ENCODE data around the gene SIPA1. TPM values are rescaled to one million over a fixed set of nuclear protein-coding genes. Genes with fewer than 3 reads are reported as not detected.

Gene SIPA1
- total and polyA plus RNA-seq, 9 of the 15 experiments (the other 6 are each of a cell fraction or from before 2014, with no cell fraction given) = 0.25 to 85.8 (median 16.8) TPM

DNA sequence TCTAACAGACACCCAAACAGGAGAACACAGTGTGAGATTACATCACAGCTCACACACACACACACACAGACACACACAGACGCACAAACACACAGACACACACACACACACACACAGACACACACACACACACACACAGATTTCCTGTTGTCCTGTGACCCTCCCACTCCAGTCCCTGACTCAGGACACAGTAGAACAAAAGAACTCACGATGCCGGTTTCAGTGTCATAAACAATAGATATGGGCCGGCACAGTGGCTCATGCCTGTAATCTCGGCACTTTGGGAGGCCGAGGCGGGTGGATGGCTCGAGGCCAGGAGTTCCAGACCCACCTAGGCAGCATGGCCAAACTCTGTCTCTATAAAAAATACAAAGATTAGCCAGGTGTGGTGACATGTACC is 60.3 kb downstream of the SIPA1 start:
- DNase-seq (ENCODE audit: extremely low read depth in 1 of 4, low spot score in 3 of 4) (no peak), ATAC-seq (no peak), FAIRE-seq (no peak)
- Histone ChIP-seq H3K9me1 (ENCODE audit: control insufficient read depth, insufficient read depth, low read length) (no peaks in the 10 kb centered on the region), H3K4me3 (no peak overlapping the region), H3K79me2 (ENCODE audit: control insufficient read depth, insufficient read depth, low read length) (no peaks in the 10 kb centered on the region), H3K4me1 (replicated peaks in 1 of 2; ENCODE audit: control insufficient read depth in 2 of 2, insufficient read depth in 2 of 2, low read length in 2 of 2) (peaks cover 6 to 13% of the 10 kb centered on the region in 2 experiments; a peak in 4 of 5 replicates), H3K27me3 (ENCODE audit: control insufficient read depth in 2 of 2, insufficient read depth in 2 of 2, low read length in 2 of 2) (peaks cover 0 to 2% of the 10 kb centered on the region in 2 experiments; a peak in 2 of 5 replicates), H3K9me3 (replicated peaks; ENCODE audit: control insufficient read depth, insufficient read depth, low read depth, low read length) (no peaks in the 10 kb centered on the region), H3K4me2 (ENCODE audit: insufficient read depth, low read length) (no peak overlapping the region), H3K36me3 (ENCODE audit: control insufficient read depth, insufficient read depth, low read length) (no peaks in the 10 kb centered on the region), H2AFZ (ENCODE audit: low read depth, low read length) (no peak overlapping the region), H3K27ac (ENCODE audit: extremely low read depth, low read depth, low read length) (no peak overlapping the region), H4K20me1 (replicated peaks; ENCODE audit: control insufficient read depth, insufficient read depth, low read length) (0 out of 2 replicates have a peak, but pooled peaks cover 3% of the 10 kb centered on the region), H3K9ac (ENCODE audit: insufficient read depth in 1 of 2, low read depth in 2 of 2, low read length in 2 of 2) (no peak overlapping the region)
- BruUV-seq (replicated peaks) = no TSS peak
- TF ChIP-seq ZNF586 (CRISPR knock-in tag; conservative IDR thresholded peaks at IDR 0.05) (no peak), ARID1B (IDR thresholded peaks at IDR 0.05) (peak; percentile 16; the same call in 1 of the 2 replicates), SOX6 (IDR thresholded peaks at IDR 0.05) (peak; percentile 49; the same call in 1 of the 2 replicates)
- in situ Hi-C loops (cut with MboI) (no loop called here), intact Hi-C loops (cut with micrococcal nuclease) (no loop called here)
- ChIA-PET POLR2A (no interaction called here), CTCF (ENCODE audit: low intra/inter-chr PET ratio) (no interaction called here)
- 25% methylated on average over 8 of the region's 8 CpGs for WGBS (ENCODE audit: insufficient coverage, low coverage, missing lambda C conversion rate)

DNA sequence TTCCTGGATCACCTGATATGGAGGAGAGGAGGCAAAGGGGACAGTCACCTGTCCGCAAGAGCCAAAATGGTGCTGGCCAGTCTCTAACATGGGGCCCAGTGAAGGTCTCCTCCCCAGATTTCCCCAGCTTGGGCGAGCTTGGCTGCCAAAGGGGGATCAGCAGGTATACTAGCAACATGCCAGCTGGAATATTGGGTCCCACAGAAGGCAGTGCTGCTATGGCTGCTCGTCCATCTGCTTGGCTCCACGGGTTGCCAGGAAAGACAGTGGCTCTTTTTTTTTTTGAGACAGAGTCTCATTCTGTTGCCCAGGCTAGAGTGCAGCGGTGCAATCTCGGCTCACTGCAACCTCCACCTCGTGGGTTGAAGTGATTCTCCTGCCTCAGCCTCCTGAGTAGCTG is 61.4 kb downstream of the SIPA1 start:
- Histone ChIP-seq H3K4me2 (ENCODE audit: insufficient read depth, low read length) (no peak overlapping the region), H3K36me3 (ENCODE audit: control insufficient read depth, insufficient read depth, low read length) (no peaks in the 10 kb centered on the region), H3K4me1 (replicated peaks in 1 of 2; ENCODE audit: control insufficient read depth in 2 of 2, insufficient read depth in 2 of 2, low read length in 2 of 2) (peaks cover 0 to 10% of the 10 kb centered on the region in 2 experiments; a peak in 2 of 5 replicates), H3K79me2 (ENCODE audit: control insufficient read depth, insufficient read depth, low read length) (no peaks in the 10 kb centered on the region), H3K9ac (ENCODE audit: insufficient read depth in 1 of 2, low read depth in 2 of 2, low read length in 2 of 2) (no peak overlapping the region), H3K9me3 (replicated peaks; ENCODE audit: control insufficient read depth, insufficient read depth, low read depth, low read length) (no peaks in the 10 kb centered on the region), H4K20me1 (replicated peaks; ENCODE audit: control insufficient read depth, insufficient read depth, low read length) (0 out of 2 replicates have a peak, but pooled peaks cover 3% of the 10 kb centered on the region), H3K9me1 (ENCODE audit: control insufficient read depth, insufficient read depth, low read length) (no peaks in the 10 kb centered on the region), H3K27me3 (ENCODE audit: control insufficient read depth in 2 of 2, insufficient read depth in 2 of 2, low read length in 2 of 2) (peaks cover 0 to 2% of the 10 kb centered on the region in 2 experiments; a peak in 2 of 5 replicates), H2AFZ (ENCODE audit: low read depth, low read length) (no peak overlapping the region), H3K27ac (ENCODE audit: extremely low read depth, low read depth, low read length) (no peak overlapping the region), H3K4me3 (no peak overlapping the region)
- intact Hi-C loops (cut with micrococcal nuclease) = no loop called here
- no peak for TF ChIP-seq CBX1 (IDR thresholded peaks at IDR 0.05; ENCODE audit: low read depth)
- no peak for TF ChIP-seq MTA3 (IDR thresholded peaks at IDR 0.05; ENCODE audit: borderline replicate concordance)
- no peak for TF ChIP-seq HNRNPK (IDR thresholded peaks at IDR 0.05; ENCODE audit: low read depth, low read length, poor library complexity, severe bottlenecking)
- TF ChIP-seq E2F3 (CRISPR knock-in tag; IDR thresholded peaks at IDR 0.05) = no peak
- no peak for TF ChIP-seq ARNT (IDR thresholded peaks at IDR 0.05)
- TF ChIP-seq ZNF311 (CRISPR knock-in tag; IDR thresholded peaks at IDR 0.05) = no peak
- in situ Hi-C loops (cut with MboI) = no loop called here
- ChIA-PET POLR2A (interaction anchor here (1.0 kb wide), 1 partner anchor 36 kb away, joined by 4 read pairs; the partner anchor contains the start of gene RELA), CTCF (ENCODE audit: low intra/inter-chr PET ratio) (no interaction called here)
- WGBS (ENCODE audit: insufficient coverage, low coverage, missing lambda C conversion rate) = 15% methylated on average over 7 of the region's 7 CpGs
- BruUV-seq (replicated peaks) = no TSS peak
- DNase-seq (ENCODE audit: extremely low read depth in 1 of 4, low spot score in 3 of 4) (no peak), FAIRE-seq (no peak), ATAC-seq (no peak)
